ENCODE data around the gene MAST1. TPM values are rescaled to one million over a fixed set of nuclear protein-coding genes. Genes with fewer than 3 reads are reported as not detected.
"Not testable (repeated sequence)": the region's sequence is repeated elsewhere in the genome, so short reads cannot be mapped to it uniquely, and the experiment has no call there.

MAST1 gene
- total RNA-seq, 1 donor from 2014 or later, result 35.1 TPM

- no peak for DNase-seq
Observed at GRCh38 chr19:12872255-12872654, 33.9 kb downstream of the MAST1 start.

DNA sequence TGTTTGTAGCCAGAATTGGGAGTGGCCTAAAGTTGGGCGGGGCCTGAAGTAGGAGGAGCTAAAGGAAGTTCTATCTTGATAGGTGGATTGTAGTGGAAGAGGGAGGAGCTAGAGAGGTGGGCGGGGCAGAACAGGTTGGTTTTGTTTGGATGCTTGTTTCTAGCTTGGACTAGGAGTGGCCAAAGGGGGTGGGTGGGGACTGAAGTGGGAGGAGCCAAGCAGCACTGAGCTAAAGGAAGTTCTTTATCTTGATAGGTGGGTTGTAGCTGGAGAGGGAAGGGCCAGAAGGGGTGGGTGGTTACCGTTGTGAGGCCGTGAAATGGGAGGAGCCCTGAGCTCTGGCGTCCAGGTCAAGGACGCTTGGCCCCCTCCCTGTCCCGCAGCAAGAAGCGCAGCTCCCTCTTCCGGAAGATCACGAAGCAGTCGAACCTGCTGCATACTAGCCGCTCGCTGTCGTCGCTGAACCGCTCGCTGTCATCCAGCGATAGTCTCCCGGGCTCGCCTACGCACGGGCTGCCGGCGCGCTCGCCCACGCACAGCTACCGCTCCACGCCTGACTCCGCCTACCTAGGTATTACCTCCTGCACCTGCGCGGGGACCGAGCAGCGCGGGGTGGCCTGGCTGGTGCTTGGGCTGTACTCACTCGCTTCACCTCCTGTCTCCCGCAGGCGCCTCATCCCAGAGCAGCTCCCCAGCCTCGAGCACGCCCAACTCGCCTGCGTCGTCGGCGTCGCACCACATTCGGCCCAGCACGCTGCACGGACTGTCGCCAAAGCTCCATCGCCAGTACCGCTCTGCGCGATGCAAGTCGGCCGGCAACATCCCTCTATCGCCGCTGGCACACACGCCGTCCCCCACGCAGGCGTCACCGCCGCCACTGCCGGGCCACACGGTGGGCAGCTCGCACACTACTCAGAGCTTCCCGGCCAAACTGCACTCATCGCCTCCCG, 34.9 kb downstream of the MAST1 start:
- DNase-seq, result no peak

DNA sequence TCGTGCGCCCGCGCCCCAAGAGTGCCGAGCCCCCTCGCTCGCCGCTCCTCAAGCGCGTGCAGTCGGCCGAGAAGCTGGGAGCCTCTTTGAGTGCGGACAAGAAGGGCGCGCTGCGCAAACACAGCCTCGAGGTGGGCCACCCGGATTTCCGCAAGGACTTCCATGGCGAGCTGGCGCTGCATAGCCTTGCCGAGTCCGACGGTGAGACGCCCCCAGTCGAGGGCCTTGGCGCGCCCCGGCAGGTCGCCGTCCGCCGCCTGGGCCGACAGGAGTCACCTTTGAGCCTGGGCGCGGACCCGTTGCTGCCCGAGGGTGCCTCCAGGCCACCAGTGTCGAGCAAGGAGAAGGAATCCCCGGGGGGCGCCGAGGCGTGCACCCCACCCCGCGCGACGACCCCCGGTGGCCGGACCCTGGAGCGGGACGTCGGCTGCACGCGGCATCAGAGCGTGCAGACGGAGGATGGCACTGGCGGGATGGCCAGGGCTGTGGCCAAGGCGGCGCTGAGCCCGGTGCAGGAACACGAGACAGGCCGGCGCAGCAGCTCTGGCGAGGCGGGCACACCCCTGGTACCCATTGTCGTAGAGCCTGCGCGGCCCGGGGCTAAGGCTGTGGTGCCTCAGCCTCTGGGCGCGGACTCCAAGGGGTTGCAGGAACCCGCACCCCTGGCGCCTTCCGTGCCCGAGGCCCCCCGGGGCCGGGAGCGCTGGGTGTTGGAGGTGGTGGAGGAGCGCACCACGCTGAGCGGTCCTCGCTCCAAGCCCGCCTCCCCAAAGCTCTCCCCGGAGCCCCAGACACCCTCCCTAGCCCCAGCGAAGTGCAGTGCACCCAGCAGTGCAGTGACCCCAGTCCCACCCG, 35.8 kb downstream of the MAST1 start:
- no peak for DNase-seq

DNA sequence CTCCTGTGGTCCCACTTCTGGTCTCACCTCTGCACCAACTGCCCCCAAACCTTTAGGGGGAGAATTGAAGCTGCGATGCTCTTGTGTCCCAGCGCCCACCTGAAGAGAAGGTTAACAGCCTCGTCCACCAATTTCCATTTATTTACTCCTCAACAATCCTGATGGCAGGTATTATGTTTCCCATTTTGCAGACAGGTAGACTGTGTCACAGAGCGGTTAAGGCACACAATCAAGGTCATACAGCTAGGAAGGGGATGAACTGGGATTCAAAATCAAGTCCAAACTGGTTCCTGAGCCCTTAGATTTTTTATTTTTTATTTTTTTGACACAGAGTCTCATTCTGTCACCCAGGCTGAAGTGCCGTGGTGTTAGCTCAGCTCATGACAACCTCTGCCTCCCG, 36.8 kb downstream of the MAST1 start:
- DNase-seq, result no peak

DNA sequence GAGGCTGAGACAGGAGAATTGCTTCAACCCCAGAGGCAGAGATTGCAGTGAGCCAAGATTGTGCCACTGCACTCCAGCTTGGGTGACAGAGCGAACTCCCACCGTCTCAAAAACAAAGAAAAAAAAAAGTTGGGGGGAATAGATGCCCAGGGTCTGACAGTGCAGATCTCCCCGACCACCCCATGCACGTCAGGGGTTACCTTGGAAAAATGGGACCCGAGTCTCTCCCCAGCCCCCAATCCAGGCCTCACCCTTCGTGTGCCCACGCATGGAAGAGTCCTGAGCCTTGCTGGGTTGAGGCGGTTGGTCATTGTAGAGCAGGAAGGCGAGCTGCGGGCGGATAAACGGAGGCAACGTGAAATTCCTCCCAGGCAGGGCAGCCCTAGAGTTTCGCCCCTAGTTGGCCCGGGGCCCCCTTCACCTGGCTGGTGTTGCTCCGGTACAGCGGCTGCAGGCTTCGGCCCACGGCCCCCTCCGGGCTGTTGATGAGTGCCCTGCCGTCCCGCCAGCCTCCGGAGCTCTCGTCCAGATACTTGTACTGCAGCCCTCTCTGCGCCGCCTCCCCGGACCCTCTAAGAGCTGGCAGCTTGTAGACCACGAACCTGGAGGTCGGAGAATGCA, 42.3 kb downstream of the MAST1 start:
- no peak for DNase-seq

DNA sequence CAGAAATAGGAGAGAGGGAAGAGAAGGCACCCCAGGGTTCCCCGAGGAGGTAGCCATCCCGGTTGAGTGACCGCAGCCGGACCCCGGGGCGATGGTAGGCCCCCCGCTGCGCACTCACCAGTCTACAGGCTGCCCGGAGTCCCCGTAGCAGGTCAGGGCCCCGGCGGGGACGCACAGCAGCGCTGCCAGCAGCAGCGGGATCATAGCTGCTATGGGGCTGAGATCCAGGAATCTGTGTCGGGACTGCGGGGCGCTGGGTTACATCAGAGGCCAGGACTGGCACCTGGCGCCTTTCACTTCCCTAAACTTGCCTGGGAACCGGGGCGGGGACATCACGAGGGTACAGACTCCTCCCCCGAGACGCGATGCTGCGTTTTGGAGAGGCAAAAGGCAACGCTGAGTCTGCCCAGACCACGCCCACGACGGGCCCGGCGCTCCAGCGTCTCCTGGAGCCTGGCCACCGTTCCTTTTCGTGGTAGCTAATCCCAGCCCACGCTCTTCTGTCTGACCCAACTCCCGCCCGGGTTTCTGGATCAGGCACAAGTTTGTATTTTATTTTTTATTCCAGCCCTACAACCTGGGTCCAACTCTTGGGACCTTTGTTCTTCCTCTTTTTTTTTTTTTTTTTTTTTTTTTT, 43.0 kb downstream of the MAST1 start, which contains the start of gene DNASE2:
Gene DNASE2, minus strand, starts transcription at position 278 of the 637 bp plus-strand sequence. Its CDS starts 74 bp downstream, at position 204.
- peak; percentile 84 for DNase-seq

DNA sequence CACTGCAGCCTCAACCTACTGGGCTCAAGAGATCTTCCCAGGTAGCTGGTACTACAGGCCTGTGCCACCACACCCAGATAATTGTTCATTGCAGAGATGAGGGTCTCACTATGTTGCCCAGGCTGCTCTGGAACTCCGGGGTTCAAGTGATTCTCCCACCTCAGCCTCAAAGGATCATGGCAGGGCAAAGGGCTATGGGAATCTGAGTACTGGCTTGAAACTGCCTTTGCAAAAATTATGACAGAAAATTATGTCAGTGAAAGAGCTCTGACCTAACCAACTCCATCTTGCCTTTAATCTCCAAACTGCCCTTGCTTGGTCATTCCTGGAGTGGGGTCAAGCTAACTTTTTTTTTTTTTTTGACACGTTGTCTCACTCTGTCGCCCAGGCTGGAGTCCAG, 44.3 kb downstream of the MAST1 start:
- DNase-seq, result no peak

DNA sequence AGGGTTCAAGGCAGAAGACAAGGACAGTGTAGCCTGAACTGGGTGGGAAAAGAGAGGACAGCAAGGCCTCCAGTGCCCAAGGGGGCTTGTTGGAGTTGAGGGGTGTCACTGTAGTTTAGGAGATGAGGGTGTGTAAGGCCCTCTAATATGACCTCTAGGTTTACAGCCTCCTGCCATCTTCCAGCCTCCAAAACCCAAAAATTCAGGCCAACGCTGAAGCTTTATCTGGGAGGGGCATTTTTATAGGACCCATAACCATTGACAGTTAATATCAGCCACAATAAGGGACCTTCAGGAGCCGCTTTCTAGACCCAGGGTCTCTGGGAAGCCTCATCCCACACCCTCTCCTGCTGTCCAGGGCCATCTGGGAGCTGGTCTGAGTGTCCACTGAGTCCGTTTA, 45.9 kb downstream of the MAST1 start:
- no peak for DNase-seq

DNA sequence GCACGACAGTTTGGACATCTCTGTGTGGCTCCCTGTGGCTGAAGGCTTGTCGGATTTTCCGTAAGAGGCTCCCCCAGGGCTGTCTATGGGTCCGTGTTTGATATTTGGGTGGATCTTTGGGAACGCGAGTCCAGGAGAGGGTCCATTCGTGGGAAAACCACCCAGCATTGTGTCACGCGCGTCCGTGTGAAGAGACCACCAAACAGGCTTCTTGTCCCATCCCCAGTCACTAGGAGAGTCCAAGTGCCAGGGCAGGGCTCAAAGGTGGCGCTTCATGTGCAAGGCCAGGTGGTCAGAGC, 46.3 kb downstream of the MAST1 start:
- no peak for DNase-seq

GRCh38 chr19:12884926-12885748, 46.8 kb downstream of the MAST1 start:
- no peak for DNase-seq

DNA sequence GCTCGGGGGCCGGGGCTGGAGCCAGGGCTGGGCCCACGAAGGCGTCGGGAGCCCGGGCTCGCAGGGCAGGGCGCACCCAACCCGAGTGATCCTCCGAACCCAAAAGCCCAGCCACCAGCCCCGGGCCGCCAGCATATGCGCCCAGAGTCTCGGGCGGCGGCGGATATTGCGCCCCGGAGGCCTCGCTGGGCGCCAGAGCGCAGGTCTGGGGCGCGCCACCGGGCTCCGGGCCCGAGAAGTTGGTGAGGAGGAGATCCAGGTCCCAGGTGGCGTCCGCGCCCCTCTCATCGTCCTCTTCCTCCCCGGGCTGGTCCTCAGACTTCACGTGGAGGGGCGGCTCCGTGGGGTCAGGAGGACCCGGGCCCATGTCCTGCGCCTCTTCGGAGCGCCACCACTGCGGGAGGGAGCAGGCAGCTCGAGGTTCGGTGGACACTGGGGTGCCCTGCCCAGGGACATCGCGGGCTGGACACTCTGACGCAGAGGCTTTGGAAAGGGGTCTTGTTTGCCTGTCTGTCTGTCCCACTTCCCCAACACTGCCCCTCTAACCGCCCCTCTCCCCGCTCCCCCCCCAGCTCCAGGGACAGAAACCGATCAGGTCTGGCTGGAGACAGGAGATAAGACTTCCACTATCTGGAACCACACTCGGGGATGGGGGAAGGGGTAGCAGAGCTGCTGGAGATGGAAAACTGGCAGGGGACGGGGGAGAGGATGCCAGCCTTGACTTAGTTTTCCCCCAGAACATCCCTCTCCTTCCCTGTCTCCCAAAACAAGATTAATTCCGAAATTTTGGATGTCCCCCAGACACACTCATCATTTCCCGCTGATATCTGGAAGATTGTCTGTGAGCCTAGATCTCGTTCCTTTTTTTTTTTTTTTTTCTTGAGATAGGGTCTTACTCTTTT, 47.7 kb downstream of the MAST1 start:
- no peak for DNase-seq

- DNase-seq, result no peak
Observed at GRCh38 chr19:12886651-12886968, 48.3 kb downstream of the MAST1 start.

DNA sequence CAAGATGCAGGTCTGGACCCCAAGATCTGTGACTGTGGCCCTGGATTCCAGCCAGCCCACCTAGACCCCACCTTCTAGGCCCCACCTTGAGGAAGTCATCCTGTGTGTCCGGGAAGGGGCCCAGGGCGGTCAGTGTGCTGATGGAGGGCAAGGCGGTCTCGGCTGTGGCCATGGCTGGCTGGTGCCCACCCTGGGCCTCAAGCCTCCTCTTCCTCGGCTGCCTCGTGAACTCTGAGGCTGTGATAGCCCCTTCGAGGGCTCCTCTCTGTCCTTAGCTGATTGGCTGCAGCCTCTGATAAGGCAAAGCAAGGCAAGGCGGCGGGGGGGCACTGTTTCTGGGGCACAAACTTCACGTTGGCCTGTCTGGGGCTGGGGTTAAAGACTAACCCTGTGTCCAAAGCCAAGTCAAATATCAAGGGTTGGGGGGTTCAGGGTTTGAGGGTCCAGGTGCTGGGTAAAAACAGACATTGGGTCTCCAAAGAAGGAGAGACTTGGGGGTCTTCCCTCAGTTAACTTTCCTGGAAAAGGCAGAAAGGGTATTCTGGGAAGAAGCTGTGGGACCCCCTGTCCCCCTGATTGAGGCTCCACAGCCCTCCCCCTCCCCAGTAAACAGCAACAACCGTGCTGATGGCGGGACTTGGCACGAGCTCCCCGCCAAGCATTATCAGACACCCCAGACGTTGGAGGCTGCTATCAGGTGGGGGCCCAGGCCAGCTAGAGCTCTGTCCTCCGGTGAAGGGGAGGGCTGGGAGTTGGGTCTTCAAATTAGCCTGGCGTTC, 48.8 kb downstream of the MAST1 start, which contains the start of gene KLF1:
Gene KLF1, minus strand, starts transcription at position 233 of the 779 bp plus-strand sequence. Its CDS starts 61 bp downstream, at position 172.
- no peak for DNase-seq

- DNase-seq, result no peak
Observed at GRCh38 chr19:12888006-12888603, 49.8 kb downstream of the MAST1 start.

- not testable (repeated sequence) for DNase-seq
Observed at GRCh38 chr19:12890299-12890786, 52.0 kb downstream of the MAST1 start.

GRCh38 chr19:12890787-12891552, 52.7 kb downstream of the MAST1 start, which contains the start of gene GCDH:
Gene GCDH, plus strand, starts transcription at chr19:12891160. Its CDS starts 145 bp downstream, at chr19:12891305.
- peak; percentile 97 for DNase-seq

DNA sequence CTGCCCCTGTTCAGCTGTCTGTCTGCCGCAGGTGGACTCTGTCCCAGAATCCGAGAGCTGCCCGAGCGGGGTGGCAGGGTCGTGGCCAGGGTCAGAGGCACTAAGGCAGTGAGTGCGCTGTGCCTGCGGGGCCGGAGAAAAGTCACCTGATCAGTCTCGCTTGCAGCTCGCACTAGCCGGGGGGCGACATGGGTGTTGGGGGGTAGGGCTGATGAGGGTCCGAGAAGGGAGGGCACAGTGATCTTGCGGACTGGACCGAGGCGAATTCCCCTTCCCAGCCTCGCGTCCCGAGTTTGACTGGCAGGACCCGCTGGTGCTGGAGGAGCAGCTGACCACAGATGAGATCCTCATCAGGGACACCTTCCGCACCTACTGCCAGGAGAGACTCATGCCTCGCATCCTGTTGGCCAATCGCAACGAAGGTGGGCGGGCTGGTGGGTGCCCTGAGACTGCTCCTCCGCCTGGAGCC, 53.3 kb downstream of the MAST1 start:
- no peak for DNase-seq

DNA sequence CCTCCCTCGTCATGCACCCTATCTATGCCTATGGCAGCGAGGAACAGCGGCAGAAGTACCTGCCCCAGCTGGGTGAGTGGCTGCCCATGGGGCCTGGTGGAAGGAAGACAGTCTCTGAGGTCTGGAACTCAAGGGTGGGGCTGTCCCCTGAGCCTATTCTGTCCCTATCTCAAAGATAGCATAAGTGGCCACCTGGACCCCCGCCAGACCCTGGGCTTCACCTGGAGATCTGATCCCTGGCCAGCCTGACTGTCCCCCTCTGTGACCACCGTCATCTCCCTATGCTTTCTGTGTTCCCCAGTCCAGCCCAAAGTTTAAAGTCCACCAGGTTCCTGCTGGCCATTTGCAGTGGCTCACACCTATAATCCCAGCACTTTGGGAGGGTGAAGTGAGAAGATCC, 55.3 kb downstream of the MAST1 start:
- no peak for DNase-seq

All from occipital lobe (tissue), 2 donors.